Tibial nerve (tissue), 3 donors: ENCODE results near the gene SLC2A6.

Source experiments
- POLR2A ChIP-seq, 2 donors: fragments of 450-650 bp; IDR thresholded peaks; one replicate each; pipeline ENCODE4 v1.6.1; 2017; ENCODE audit warnings: antibody characterized with exemption in 2 of 2, mild to moderate bottlenecking in 2 of 2, moderate library complexity in 2 of 2
- TF ChIP-seq, protein P1 (sequence below), 5 experiments: fragments of 200-600 bp in 3 of 5; fragments of 450-650 bp in 2 of 5; sonication (generic) in 3 of 5; IDR thresholded peaks; one replicate each; pipeline ENCODE4 v1.5.1; 2016 to 2019; ENCODE audit warnings: antibody characterized with exemption in 5 of 5, mild to moderate bottlenecking in 3 of 5, moderate library complexity in 2 of 5

DNA sequence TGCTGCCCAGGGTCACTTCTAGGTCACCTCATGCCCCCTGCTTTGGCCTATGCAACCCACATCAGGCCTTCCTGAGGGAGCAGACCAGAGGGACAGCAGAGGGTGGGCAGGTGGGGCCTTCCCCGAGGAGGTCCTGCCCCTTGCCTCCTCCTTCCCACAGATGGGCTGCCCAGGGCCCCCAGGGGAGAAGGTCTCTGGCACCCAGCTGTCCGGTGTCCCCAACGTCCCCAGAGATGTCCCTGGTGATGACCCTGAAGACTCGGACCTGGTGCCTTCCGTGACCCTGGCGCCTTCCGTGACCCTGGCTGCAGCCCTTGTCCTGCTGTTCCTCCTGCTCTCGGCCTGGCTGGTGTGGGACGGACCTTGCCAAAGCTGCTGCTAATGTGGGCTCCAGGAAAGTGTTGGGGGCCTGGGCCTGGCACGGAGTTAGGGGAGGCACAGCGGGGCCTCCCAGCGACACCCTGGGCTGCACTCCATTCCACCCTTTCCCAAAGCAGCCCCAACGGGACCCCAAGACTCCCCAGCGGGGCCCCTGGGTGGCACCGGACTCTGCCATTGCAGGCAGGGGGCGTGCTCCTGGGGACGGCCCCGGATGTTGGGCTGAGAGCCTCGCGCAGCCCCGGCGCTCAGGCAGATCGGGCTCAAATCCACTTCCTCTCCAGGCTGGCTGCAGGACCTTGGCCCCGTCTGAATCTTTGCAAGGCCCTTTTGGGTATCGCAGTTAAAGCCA is 6.8 kb upstream of the SLC2A6 start:
- TF ChIP-seq, protein P1, sequence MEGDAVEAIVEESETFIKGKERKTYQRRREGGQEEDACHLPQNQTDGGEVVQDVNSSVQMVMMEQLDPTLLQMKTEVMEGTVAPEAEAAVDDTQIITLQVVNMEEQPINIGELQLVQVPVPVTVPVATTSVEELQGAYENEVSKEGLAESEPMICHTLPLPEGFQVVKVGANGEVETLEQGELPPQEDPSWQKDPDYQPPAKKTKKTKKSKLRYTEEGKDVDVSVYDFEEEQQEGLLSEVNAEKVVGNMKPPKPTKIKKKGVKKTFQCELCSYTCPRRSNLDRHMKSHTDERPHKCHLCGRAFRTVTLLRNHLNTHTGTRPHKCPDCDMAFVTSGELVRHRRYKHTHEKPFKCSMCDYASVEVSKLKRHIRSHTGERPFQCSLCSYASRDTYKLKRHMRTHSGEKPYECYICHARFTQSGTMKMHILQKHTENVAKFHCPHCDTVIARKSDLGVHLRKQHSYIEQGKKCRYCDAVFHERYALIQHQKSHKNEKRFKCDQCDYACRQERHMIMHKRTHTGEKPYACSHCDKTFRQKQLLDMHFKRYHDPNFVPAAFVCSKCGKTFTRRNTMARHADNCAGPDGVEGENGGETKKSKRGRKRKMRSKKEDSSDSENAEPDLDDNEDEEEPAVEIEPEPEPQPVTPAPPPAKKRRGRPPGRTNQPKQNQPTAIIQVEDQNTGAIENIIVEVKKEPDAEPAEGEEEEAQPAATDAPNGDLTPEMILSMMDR (IDR thresholded peaks at IDR 0.05), result no peak
- TF ChIP-seq POLR2A (IDR thresholded peaks at IDR 0.05), result no peak
